ENCODE data around the gene MSI2. TPM values are rescaled to one million over a fixed set of nuclear protein-coding genes. Genes with fewer than 3 reads are reported as not detected.
A peak's percentile ranks its signal among the peaks of the same experiment; 100 is the strongest.

Gene MSI2
- total RNA-seq, 1 donor from 2014 or later, result 67.9 TPM

DNA sequence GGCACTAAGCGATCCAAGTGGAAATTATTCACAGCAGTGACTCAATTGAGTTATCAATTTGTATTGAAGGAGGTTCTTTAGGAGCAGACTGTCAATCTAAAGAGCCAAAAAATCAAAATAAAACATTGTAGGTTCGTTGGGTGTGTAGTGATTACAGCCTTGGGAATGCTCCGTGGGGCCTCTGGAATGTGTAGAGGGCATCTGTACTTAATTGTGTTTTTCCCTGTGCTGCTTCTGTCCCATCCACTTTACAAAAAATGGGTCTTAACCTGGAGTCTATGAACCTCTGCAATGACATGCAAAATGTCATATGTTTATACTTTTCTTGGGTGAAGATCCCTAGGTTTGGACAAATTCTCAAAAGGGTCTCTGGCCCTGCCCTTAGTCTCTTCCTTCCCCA is 273.7 kb downstream of the MSI2 start:
- Histone ChIP-seq H3K4me3 (ENCODE audit: insufficient read depth, low read depth, low read length) (no peak overlapping the region), H3K79me2 (ENCODE audit: insufficient read depth, low read length) (no peaks in the 10 kb centered on the region), H3K9ac (ENCODE audit: low read length) (no peak overlapping the region), H3K36me3 (ENCODE audit: insufficient read depth, low read length) (no peaks in the 10 kb centered on the region), H3K27me3 (ENCODE audit: insufficient read depth, low read length) (no peaks in the 10 kb centered on the region), H3K4me1 (ENCODE audit: insufficient read depth, low read length) (peaks cover 25% of the 10 kb centered on the region), H3K27ac (ENCODE audit: low read depth, low read length) (no peak overlapping the region), H3K9me3 (ENCODE audit: insufficient read depth, low read depth, low read length) (no peaks in the 10 kb centered on the region), H4K20me1 (ENCODE audit: insufficient read depth, low read length) (no peaks in the 10 kb centered on the region), H2AFZ (ENCODE audit: low read depth, low read length) (no peak overlapping the region), H3K4me2 (ENCODE audit: low read length) (peak overlapping the region; percentile 4)
- peaks cover 22% of the 10 kb centered on the region for H3K4me1 Mint-ChIP-seq (ENCODE audit: low read depth, unreplicated experiment)
- peaks cover 2% of the 10 kb centered on the region for H3K36me3 Mint-ChIP-seq (ENCODE audit: low read depth, unreplicated experiment)
- no peak overlapping the region for H3K4me3 Mint-ChIP-seq (ENCODE audit: unreplicated experiment)
- H3K9me3 Mint-ChIP-seq (ENCODE audit: unreplicated experiment), result no peaks in the 10 kb centered on the region
- DNase-seq (ENCODE audit: low read depth) (no peak), FAIRE-seq (no peak)
- H3K27me3 Mint-ChIP-seq (ENCODE audit: low read depth, unreplicated experiment), result no peaks in the 10 kb centered on the region
- peak overlapping the region; percentile 16 for H3K27ac Mint-ChIP-seq (ENCODE audit: unreplicated experiment)
- TF ChIP-seq, protein P1, sequence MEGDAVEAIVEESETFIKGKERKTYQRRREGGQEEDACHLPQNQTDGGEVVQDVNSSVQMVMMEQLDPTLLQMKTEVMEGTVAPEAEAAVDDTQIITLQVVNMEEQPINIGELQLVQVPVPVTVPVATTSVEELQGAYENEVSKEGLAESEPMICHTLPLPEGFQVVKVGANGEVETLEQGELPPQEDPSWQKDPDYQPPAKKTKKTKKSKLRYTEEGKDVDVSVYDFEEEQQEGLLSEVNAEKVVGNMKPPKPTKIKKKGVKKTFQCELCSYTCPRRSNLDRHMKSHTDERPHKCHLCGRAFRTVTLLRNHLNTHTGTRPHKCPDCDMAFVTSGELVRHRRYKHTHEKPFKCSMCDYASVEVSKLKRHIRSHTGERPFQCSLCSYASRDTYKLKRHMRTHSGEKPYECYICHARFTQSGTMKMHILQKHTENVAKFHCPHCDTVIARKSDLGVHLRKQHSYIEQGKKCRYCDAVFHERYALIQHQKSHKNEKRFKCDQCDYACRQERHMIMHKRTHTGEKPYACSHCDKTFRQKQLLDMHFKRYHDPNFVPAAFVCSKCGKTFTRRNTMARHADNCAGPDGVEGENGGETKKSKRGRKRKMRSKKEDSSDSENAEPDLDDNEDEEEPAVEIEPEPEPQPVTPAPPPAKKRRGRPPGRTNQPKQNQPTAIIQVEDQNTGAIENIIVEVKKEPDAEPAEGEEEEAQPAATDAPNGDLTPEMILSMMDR (IDR thresholded peaks at IDR 0.05; ENCODE audit: insufficient read depth, low read depth, low read length), result no peak
- no peak for TF ChIP-seq EZH2 (IDR thresholded peaks at IDR 0.05; ENCODE audit: insufficient read depth, low read length)

DNA sequence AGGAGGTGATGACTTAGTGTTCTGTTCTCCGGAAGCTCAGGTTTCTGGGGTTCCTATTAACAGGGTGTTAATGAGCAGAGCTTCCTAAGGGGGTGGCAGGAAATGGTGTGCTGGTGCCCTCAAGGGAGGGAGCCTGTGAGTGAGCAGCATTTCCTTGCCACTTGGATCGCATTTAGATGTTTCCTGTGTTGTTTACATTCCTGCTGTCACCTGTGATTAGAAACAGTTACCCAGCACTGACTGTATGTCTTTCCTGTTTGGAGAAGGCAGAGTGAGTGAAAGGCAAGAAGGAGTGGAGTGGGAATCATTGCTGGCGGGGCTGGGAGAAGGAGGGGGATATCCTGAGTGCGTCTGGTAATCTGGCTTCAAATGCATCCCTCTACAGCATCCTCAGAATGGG is 274.2 kb downstream of the MSI2 start:
- H4K20me1 ChIP-seq (ENCODE audit: insufficient read depth, low read length), result no peaks in the 10 kb centered on the region
- Mint-ChIP-seq H3K36me3 (ENCODE audit: low read depth, unreplicated experiment) (peaks cover 2% of the 10 kb centered on the region), H3K4me1 (ENCODE audit: low read depth, unreplicated experiment) (peaks cover 18% of the 10 kb centered on the region), H3K27me3 (ENCODE audit: low read depth, unreplicated experiment) (no peaks in the 10 kb centered on the region), H3K4me3 (ENCODE audit: unreplicated experiment) (no peak overlapping the region), H3K27ac (ENCODE audit: unreplicated experiment) (peak overlapping the region; percentile 16), H3K9me3 (ENCODE audit: unreplicated experiment) (no peaks in the 10 kb centered on the region)
- H3K4me3 ChIP-seq (ENCODE audit: insufficient read depth, low read depth, low read length), result no peak overlapping the region
- DNase-seq (ENCODE audit: low read depth) (no peak), FAIRE-seq (no peak)
- H3K4me1 ChIP-seq (ENCODE audit: insufficient read depth, low read length), result peaks cover 22% of the 10 kb centered on the region
- H3K4me2 ChIP-seq (ENCODE audit: low read length), result peak overlapping the region; percentile 4
- H3K36me3 ChIP-seq (ENCODE audit: insufficient read depth, low read length), result no peaks in the 10 kb centered on the region
- no peaks in the 10 kb centered on the region for H3K27me3 ChIP-seq (ENCODE audit: insufficient read depth, low read length)
- no peak overlapping the region for H3K27ac ChIP-seq (ENCODE audit: low read depth, low read length)
- H3K79me2 ChIP-seq (ENCODE audit: insufficient read depth, low read length), result no peaks in the 10 kb centered on the region
- no peak overlapping the region for H3K9ac ChIP-seq (ENCODE audit: low read length)
- no peaks in the 10 kb centered on the region for H3K9me3 ChIP-seq (ENCODE audit: insufficient read depth, low read depth, low read length)
- no peak for TF ChIP-seq EZH2 (IDR thresholded peaks at IDR 0.05; ENCODE audit: insufficient read depth, low read length)
- TF ChIP-seq, protein P1 (IDR thresholded peaks at IDR 0.05; ENCODE audit: insufficient read depth, low read depth, low read length), result no peak
- no peak overlapping the region for H2AFZ ChIP-seq (ENCODE audit: low read depth, low read length)

DNA sequence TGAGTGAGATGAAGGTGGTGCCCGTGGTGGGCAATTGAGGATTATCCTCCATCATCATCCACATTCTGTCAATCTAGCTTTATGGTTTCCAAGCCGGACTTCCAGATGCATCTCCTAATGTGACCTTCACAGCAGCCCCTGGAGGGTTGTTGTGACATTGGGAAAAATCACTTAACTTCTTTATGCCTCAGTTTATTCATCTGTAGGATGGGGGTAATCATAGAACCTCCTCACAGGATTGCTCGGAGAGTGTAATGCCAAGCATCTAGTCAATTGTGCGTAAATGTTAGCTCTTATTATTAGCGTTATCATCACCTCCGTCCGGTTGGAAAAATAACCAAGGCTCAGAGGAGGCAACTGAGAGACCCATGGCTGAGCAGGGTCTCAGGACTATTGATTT is 274.8 kb downstream of the MSI2 start:
- Histone ChIP-seq H3K4me1 (ENCODE audit: insufficient read depth, low read length) (peaks cover 21% of the 10 kb centered on the region), H3K27me3 (ENCODE audit: insufficient read depth, low read length) (no peaks in the 10 kb centered on the region), H3K9ac (ENCODE audit: low read length) (no peak overlapping the region), H3K27ac (ENCODE audit: low read depth, low read length) (no peak overlapping the region), H3K36me3 (ENCODE audit: insufficient read depth, low read length) (no peaks in the 10 kb centered on the region), H3K79me2 (ENCODE audit: insufficient read depth, low read length) (no peaks in the 10 kb centered on the region), H3K9me3 (ENCODE audit: insufficient read depth, low read depth, low read length) (no peaks in the 10 kb centered on the region), H3K4me2 (ENCODE audit: low read length) (no peak overlapping the region), H3K4me3 (ENCODE audit: insufficient read depth, low read depth, low read length) (no peak overlapping the region), H4K20me1 (ENCODE audit: insufficient read depth, low read length) (no peaks in the 10 kb centered on the region), H2AFZ (ENCODE audit: low read depth, low read length) (no peak overlapping the region)
- no peak for FAIRE-seq
- Mint-ChIP-seq H3K4me1 (ENCODE audit: low read depth, unreplicated experiment) (peaks cover 17% of the 10 kb centered on the region), H3K36me3 (ENCODE audit: low read depth, unreplicated experiment) (peaks cover 2% of the 10 kb centered on the region), H3K9me3 (ENCODE audit: unreplicated experiment) (no peaks in the 10 kb centered on the region), H3K27me3 (ENCODE audit: low read depth, unreplicated experiment) (no peaks in the 10 kb centered on the region), H3K4me3 (ENCODE audit: unreplicated experiment) (no peak overlapping the region), H3K27ac (ENCODE audit: unreplicated experiment) (no peak overlapping the region)
- no peak for DNase-seq (ENCODE audit: low read depth)
- TF ChIP-seq, protein P1 (IDR thresholded peaks at IDR 0.05; ENCODE audit: insufficient read depth, low read depth, low read length), result no peak
- TF ChIP-seq EZH2 (IDR thresholded peaks at IDR 0.05; ENCODE audit: insufficient read depth, low read length), result no peak
